Activated T-helper 1 cell treated with anti-CD3 and anti-CD28 coated beads, Interleukin-2, amount 50 U/mL, for 16 hours (primary cell): ENCODE measurements around the gene KDM4F.

Experiments
- DNase-seq, 2 donors: peaks; one replicate each; pipeline ENCODE4 v3.0.0-alpha.2; 2020; ENCODE audit warnings: low read depth in 1 of 2, low spot score in 1 of 2

KDM4F gene

DNA sequence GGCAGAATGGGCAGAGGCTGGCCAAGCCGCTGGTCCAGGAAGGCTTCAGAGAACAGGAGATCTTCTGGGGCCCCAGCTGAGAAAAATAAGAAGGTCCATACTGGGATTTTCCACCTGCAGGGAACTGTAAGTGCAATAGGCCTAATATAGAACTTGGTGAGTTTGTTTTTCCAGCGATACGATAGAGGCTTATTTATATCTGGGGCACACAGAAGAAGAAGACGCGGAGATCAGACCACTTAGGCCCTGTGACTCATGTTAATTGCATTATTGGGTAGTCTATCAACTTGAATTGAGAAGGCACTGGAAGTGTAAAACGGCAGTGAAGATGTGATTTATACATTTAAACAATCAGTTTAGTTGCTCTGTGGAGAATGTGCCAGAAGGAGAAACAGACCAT, 9.8 kb downstream of the KDM4F start:
- DNase-seq, result no peak

DNA sequence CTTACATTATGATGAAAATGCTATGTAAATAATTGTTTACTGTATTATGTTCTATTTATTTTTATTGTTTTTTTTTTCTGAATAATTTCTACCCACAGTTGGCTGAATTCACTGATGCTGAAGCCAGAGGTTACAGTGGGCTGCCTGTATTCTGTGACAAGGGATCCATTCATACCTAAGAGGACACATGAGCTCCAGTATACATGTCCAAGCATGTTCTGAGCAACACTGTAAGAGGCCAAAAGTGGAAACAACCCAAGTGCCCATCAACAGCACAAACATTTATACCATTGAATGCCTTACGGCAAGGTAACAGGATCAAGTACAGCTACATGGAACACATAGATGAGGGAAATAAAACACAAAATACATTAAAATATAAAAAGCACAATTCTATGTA, 16.1 kb downstream of the KDM4F start:
- no peak for DNase-seq

DNA sequence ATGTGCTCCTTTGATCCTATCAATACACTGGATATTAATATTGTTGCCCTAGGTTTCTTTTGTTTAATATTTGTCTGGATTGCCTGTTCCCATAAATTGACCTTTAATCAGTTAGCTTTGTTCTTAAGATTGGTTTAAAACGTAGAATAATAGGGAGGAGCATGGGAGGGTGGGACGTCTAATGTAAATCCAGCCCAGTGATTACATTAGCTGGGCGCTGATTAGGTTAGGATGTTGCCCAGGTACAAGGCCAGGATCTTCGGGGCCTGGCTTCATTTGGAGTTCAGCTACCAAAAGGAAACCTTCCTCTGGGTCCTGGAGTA, 17.5 kb downstream of the KDM4F start, which contains the start of gene SRSF8:
SRSF8 (plus strand) TSS at position 204 of the 323 bp plus-strand sequence. CDS start 308 bp downstream, outside the sequence.
- no peak for DNase-seq

DNA sequence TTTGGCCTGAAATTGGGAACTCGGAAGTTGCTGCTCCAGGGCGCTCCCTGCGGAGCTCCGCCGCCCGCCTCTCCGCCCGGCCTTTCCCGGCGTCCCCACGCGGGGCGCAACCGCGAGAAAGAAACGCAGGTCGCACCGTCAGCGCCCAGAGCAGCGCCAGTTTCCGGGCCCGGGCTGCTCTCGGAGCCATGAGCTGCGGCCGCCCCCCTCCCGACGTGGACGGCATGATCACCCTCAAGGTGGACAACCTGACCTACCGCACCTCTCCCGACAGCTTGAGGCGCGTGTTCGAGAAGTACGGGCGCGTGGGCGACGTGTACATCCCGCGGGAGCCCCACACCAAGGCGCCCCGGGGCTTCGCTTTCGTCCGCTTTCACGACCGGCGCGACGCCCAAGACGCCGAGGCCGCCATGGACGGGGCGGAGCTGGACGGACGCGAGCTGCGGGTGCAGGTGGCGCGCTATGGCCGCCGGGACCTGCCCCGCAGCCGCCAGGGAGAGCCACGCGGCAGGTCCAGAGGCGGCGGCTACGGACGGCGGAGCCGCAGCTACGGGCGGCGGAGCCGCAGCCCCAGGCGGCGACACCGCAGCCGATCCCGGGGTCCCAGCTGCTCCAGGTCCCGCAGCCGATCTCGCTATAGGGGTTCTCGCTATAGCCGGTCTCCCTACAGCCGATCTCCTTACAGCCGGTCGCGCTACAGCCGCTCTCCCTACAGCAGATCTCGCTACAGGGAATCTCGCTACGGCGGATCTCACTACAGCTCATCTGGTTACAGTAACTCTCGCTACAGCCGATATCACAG, 18.0 kb downstream of the KDM4F start:
- DNase-seq, result peak; percentile 58 to 70

DNA sequence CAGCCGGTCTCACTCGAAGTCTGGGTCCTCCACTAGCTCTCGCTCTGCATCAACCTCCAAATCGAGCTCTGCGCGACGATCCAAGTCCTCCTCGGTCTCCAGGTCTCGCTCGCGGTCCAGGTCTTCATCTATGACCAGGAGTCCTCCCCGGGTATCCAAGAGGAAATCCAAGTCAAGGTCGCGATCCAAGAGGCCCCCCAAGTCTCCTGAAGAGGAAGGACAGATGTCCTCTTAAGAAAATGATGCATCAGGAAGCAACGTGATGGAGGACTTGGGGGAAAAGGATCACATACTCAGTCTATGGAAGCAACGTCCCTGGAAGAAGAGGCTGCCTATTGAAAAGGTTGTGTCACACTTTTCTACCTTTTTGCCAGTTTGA, 18.6 kb downstream of the KDM4F start:
- DNase-seq, result no peak

DNA sequence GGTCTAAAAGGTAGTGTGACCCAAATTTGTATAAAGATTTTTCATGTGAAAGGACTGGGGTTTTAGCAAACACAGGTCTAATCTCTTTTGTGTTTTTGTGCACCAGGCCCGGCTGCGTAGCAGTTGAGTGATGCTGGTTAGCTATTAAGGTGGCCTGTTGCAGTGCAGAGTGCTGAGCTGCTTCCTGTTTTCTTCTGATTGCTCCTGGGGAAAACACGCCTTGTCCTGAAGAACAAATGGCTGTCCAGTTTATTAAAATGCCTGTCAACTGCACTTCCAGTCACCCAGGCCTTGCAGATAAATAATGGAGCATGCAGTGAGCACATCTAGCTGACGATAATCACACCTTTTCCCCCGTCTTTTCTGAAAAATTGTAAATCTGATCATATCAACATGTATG, 19.3 kb downstream of the KDM4F start:
- DNase-seq, result peak; percentile 46 to 49

DNA sequence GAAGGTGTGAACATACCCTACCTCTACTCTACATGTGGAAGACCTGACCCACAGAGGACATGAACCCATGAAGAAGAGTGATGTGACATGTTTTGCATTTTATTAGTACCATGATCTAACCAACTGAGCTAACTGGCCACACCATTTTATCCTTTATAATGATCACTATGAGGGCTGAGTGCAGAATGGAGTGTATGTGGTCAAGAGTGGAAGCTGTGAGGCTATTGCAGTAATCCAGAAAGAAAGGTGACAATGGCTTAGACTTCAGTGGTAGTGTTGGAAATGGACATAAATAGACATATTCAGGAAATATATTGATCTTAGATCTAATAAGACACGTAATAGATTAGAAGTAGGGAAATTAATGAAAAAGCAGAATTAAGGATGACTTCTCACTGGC, 21.2 kb downstream of the KDM4F start:
- DNase-seq, result no peak

DNA sequence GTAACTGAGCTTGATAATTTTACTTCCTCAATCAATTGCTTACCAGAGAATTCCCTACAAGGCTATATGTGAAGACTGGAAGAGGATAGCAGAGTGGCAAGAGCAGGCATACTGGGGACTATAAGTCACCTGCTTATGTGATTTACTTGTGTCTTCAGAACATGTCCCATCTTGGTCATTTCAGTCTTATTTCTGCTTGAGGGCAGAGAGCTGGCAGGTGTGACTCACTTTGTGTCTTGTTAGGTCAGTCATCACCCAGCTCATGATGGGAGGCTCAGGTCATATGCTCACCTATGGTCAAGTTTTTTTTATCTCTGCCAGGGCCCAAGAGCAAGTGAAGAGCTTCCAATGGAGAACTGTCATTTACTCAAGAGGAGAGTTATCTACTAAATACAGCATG, 23.7 kb downstream of the KDM4F start:
- no peak for DNase-seq

DNA sequence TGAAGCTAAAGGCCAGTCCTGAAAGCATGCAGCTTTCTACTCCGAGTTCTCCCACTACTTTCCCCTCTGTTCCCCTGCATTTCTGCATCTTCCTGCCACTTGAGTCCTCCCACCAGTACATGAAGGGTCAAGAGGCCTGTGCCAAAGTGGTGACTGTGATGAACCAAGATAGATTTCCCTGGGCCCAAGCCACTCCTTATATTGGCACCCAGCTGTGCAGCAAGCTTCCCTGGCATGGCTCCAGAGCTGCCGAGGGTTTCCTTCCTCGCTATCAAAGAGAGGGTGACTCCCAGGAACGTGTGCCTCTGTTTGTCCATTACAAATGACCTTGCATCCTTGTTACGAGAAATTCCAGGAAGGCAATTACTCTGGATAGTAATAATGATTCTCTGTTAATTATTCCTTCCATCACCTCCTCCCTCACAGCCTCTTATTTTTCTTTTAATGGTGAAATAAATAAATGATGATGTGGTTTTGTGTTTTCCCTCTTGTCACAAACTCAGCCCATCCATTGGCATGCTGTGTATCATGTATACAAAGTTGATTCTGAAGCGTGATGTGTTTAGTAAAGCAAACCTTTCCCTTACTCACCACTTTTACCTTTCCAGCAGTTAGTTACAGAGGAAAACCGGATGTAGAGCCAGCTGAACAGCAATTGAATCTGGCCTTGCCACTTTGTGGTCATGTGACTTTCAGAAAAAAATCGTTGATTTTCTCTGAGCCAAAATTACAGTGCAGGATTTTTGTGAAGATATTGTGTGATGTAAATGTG, 25.8 kb downstream of the KDM4F start:
- DNase-seq, result no peak

DNA sequence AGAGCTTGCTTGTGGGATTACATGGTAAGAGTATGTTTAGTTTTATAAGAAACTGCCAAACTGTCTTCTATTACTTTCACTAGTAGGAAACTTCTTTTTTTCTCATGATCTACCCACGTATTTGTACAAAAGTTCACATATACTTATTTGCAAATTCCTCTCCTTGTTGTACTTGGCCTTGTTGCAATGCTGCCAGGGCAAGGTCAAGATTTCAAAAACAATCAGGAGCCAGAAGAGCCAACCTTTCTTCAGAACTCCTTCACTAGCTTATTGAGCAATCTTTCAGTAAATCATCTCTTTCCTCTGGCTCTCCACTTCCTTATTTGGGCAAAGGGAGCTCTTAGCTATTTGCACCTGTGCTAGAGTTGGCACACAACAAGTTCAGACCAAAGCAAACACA, 27.2 kb downstream of the KDM4F start:
- no peak for DNase-seq

DNA sequence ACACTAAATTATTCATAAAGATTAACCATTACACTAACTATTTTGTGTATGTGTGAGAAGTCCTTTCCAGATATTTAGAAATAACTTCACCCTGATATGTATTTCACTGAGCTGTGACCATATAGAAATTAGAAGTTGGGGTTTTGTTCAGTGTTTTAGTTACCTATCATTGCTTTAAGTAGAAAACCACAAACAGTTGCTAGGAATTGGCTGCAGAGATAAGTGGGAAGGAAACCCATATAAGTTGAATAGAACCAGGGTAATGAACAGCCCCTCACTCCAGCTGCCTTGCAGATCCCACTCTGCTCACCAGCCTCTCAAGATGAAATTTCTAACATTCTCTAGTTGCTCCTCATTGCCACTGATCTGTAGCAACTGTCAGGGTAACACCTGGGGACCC, 27.8 kb downstream of the KDM4F start:
- DNase-seq, result no peak

DNA sequence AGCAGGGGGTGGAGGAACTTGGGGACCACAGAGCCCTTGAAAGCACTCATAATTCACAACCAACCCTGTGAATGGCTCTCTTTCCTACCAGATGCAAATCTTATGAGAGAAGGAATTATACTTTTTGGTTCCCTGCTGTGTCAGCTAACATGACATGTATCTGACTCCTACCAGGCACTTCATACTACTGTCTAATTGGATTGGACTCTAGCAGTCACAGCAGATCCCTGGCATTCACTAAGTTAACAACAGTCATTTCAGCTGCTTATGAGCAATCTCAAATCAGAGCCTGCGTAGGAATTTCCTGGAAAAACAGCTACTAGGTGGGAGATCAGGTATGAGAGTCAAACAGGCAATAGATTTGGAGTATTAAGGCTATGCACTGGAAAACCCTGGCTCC, 29.3 kb downstream of the KDM4F start:
- no peak for DNase-seq

DNA sequence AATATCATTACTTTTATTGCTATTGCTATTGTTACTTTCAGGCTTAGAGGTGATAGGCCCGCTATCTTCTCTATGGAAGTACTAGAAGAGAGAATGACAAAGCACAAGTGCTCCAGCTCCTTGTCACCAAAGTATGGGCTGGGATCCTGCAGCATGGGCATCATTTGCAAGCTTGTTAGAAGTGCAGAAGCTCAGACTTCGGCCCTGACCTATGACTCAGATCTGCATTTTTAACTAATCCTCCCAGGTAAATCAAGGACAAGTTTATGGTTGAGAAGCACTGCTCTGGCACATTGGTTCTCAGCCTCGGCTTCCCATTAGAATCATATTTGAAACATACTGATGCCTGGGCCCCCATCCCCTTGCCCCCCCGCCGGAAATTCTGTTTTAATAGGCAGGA, 31.8 kb downstream of the KDM4F start:
- no peak for DNase-seq

DNA sequence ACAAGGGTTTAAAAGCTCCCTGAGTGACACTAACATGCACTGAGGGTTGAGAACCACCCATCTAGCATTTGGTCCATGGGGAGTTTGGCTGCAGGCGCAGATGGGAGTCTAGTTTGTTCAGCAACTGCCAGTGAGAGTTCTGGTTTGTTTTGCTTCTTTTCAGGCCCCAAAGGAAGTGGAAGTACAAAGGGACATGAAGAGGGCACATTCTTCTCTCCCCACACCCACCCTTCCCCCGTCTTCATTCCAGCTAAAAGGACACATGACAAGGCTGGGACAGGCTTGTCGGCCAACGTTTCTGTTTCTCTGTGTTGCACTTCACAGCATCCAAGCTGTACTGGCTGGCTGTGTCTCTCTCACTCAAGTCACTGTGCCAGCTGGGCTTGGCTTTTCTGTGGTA, 32.2 kb downstream of the KDM4F start:
- no peak for DNase-seq

DNA sequence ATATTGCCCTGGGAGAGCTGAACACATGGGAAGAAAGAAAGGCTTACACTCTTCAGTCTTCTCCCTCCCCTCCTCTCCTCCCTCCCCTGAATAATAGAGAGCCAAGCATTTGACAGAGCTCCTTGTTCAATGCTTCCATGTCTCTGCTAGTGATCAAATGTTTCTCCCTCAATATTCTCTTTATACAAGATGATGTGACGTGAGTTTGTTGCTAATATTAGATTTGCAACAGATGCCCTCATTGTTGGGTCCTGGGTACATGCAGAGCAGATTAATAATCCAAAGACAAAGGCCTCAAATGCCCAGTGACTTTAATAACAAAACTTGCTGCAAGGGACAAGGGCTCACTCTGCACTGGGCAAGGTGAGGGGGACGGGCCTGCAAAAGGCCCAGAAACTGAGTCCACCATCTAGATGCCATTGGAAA, 33.4 kb downstream of the KDM4F start:
- DNase-seq, result no peak

DNA sequence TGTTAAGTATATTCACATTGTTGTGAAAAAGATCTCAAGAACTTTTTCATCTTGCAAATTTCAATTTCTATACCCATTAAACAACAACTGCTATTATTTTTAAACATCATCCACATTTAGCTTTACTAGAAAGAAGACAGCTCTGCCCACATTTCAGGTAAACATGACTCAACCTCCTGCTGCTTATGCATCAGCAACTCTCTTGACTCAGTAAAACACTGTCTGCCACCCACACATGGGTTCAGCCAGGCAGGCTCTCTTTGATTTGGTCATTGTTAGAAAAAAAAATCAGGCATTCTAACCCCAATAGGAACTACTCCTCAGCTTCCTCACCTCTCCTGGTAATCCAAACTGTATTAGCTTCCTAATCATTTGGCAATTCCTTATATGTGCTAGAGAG, 35.3 kb downstream of the KDM4F start:
- no peak for DNase-seq

DNA sequence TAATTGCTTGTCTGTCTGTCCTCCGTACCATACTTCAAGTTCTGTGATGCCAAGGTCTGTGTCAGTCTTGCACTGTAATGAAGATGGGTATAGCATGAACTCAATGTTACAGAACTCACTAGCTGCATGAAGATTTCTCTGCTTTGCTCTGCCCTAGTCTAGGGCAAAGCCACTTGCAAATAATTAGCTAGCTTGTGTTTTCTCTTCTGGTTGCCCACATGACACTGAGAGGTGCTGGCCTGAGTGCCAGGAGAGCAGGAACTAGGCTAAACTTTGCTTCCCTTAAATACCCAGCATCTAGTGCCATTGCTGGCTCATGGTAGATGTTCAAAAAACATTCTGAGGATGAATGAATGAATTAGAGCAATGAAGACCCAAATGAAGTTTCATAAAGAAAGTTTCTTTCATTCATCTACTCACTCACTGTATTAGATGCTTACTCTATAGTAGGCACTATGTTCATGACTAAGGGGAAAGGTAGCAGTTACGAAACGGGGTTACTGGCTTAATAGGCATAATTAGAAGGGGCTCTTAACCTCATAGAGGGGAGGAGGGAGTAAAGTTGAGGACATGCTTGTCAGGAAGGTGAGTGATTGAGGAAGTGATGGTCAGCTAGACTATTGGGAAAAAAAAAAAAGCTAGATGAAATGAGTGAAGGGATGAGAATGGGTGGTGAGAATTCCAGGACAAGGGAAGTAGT, 36.0 kb downstream of the KDM4F start:
- no peak for DNase-seq

DNA sequence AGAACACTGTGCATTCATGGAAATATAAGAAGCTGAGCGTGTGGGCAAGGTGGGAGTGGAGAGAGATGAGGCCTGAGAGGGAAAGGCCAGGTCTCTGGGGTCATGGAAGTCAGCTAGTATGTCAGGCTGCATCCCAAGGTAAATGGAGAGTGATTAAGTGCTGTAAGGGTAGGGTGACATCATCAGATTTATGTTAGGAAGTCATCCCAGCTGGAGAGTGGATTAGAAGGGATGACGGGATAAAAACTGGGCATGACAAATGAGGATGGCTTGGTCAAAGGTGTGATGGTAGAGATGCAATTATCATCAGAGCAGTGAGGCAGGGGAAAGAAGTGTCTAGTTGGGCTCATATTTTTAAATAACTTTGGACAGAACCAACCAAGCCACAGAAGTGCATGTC, 36.9 kb downstream of the KDM4F start:
- no peak for DNase-seq

DNA sequence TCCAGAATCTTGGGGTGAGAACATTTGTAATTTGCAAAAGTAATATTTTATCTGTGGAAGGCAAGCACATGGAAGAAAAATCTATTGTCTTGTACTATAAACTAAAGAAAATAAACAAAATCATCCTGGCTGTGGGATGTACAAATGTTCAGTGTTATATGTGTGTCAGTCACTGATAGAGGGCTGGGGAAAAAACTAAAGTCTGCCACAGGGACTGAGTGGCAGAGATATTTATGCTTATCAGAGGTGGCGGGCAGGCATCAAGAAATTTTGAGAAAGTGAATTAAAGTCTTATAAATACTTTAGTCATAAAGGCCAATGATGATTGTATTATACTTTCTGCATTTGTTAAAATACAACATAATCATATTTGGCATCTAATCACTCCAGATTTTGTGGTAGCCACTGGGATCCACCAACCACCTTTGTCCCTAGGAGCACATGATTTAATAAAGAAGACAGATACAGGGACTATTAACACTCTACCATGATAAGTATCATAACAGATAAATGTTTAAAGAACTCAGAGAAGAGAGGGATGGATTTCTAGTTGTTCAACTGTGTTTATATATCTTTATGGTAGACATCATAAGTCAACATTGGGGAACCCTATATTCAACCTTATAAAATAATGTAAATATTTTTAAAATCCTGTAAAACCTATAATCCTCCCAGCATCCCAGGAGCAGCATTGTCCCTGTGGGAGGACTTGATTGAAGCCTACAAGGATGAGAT, 37.8 kb downstream of the KDM4F start:
- no peak for DNase-seq

DNA sequence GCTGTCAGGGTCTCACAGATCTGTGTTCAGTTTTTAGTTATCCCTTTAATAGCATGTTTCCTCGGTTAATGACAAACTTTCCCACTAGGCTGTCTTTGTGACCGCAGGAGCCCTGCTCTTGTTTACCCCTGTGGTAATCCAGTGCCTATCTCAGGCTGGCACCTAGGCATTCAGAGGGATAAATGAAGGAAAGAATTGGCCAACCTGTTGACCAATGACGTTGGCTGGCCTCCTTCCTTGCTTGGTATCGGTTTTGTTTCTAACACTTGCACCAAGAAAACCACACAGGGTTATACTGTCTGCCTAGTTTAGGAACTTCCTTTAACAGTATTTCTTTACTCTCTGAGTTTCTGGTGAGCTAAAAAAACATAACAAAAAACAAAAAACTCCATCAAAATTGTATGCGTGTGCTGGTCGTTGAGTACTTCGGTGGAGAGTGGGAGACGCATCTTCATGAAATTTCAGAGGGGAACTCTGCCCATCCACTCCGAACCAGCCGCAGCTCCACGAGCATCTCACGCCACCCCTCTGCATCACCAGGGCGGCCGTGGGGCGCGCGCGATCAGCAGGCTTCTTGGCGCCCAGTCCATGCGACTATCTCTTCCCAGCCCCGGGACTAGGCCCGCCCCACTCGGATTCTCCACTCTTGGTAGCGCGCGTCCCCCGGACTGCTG, 39.9 kb downstream of the KDM4F start:
- no peak for DNase-seq
